Activated CD8-positive, alpha-beta T cell treated with anti-CD3 and anti-CD28 coated beads, Interleukin-2, amount 10 ng/mL, durations not matched to agents 7 days and 5 days (primary cell): Measurements from ENCODE around the gene PHLPP1. TPM values are rescaled to one million over a fixed set of nuclear protein-coding genes. Genes with fewer than 3 reads are reported as not detected.

Experiments
- ATAC-seq: fragments of 150-1000 bp; cut with Tn5 transposase; one replicate; pipeline ENCODE4 v1.10.0; 2021; ENCODE audit warnings: moderate library complexity
- CTCF ChIA-PET: fragments of 350-600 bp; sonication (Branson Sonifier 250); formaldehyde crosslinking; loops from one replicate; lab custom pipeline; 2021; ENCODE audit warnings: antibody characterized with exemption; lab: Charles Lee
- POLR2A ChIA-PET: fragments of 350-600 bp; sonication (Branson Sonifier 250); formaldehyde crosslinking; loops from one replicate; lab custom pipeline; 2021; ENCODE audit warnings: antibody characterized with exemption; lab: Charles Lee
- DNase-seq: peaks from one replicate; pipeline ENCODE4 v3.0.0-alpha.2; 2020
- H3K27ac Mint-ChIP-seq: one replicate; pipeline ENCODE4 v1.8.0; 2021; ENCODE audit warnings: mild to moderate bottlenecking, mixed read lengths
- H3K27me3 Mint-ChIP-seq: one replicate; pipeline ENCODE4 v1.8.0; 2021; ENCODE audit warnings: low read depth, mixed read lengths
- H3K36me3 Mint-ChIP-seq: one replicate; pipeline ENCODE4 v1.8.0; 2021; ENCODE audit warnings: low read depth, mixed read lengths
- H3K4me1 Mint-ChIP-seq: one replicate; pipeline ENCODE4 v1.8.0; 2021; ENCODE audit warnings: low read depth, mixed read lengths
- H3K4me3 Mint-ChIP-seq: one replicate; pipeline ENCODE4 v1.8.0; 2021; ENCODE audit warnings: mild to moderate bottlenecking, mixed read lengths
- H3K9me3 Mint-ChIP-seq: one replicate; pipeline ENCODE4 v1.8.0; 2022; ENCODE audit warnings: mixed read lengths; ENCODE audit not compliant: insufficient read depth
- total RNA-seq, 2 experiments: library from RNA; stranded (reverse); gene quantifications; one replicate each; pipeline ENCODE4 v1.2.3, GENCODE V29; 2021

PHLPP1 gene
- total RNA-seq, 2 experiments from 2014 or later: 2.9 to 3.5 TPM

DNA sequence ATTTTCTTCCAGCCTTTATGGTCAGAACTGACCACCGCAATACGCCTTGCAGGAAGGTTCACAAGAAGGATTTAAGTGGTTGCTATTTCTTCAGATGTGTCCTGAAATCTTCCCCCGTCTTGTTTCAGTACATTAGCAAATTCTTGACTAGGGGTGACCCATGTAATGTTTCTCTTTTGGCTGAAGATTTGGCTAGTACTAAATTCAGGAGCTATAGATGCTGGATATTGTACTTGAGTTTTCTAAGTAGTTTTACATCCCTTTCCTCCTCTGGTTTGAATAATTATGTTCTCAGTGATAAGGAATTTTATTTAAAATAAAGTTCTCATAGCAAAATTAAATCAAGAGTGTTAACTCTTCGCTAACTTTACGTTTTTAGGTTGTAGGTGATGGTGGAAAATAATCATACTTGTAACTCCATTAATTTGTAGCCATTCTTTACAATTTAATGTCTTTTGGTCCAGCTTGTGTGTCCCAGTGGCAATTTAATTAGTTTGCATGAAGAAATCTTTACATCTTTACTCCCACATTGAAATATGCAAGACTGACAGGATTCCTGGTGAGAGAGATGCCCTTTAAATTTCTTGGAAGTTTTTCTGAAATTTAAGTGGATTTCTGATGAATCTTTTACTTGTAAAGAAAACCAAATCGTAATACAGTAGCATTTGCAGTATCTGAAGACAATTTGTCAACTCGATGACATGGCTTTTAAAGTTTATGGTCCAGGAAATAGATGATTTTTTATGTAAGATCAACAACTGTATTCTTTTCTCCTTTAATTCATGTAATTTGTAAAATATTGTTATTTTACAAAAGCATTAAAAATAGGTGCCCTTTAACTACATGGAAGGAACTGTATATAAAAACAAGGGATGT, 2.8 kb downstream of the PHLPP1 start:
- Mint-ChIP-seq H3K4me1 (peaks cover 24% of the 10 kb centered on the region), H3K27ac (no peak overlapping the region), H3K27me3 (peaks cover 12% of the 10 kb centered on the region), H3K36me3 (no peaks in the 10 kb centered on the region), H3K4me3 (peak overlapping the region; percentile 62), H3K9me3 (no peaks in the 10 kb centered on the region)
- no peak for ATAC-seq
- no peak for DNase-seq
- CTCF ChIA-PET: interaction anchor here (3.9 to 6.7 kb wide), 2 partner anchors 239 to 263 kb away, joined by 56 to 79 read pairs; no protein-coding TSS in a partner anchor
- POLR2A ChIA-PET: interaction anchor here (1.0 kb wide), 1 partner anchor 265 kb away, joined by 3 read pairs; no protein-coding TSS in a partner anchor

- POLR2A ChIA-PET: no interaction called here
- Mint-ChIP-seq H3K27ac (no peak overlapping the region), H3K9me3 (no peaks in the 10 kb centered on the region), H3K4me1 (peaks cover 18% of the 10 kb centered on the region), H3K27me3 (peaks cover 12% of the 10 kb centered on the region), H3K4me3 (no peak overlapping the region), H3K36me3 (no peaks in the 10 kb centered on the region)
- DNase-seq (no peak), ATAC-seq (no peak)
- CTCF ChIA-PET: interaction anchor here (0.7 to 6.7 kb wide), 3 partner anchors 38 to 263 kb away, joined by 3 to 79 read pairs (median 5); no protein-coding TSS in a partner anchor
These were observed 4.7 kb downstream of the PHLPP1 start for GRCh38 chr18:62720048-62720447.

GRCh38 chr18:62720766-62721613, 5.6 kb downstream of the PHLPP1 start:
- peaks cover 12% of the 10 kb centered on the region for H3K27me3 Mint-ChIP-seq
- DNase-seq: no peak
- ATAC-seq: no peak
- H3K4me1 Mint-ChIP-seq: peaks cover 18% of the 10 kb centered on the region
- no peaks in the 10 kb centered on the region for H3K36me3 Mint-ChIP-seq
- H3K4me3 Mint-ChIP-seq: no peak overlapping the region
- POLR2A ChIA-PET: no interaction called here
- CTCF ChIA-PET: interaction anchor here (1.8 to 6.7 kb wide), 2 partner anchors 236 to 262 kb away, joined by 5 to 79 read pairs; no protein-coding TSS in a partner anchor
- no peaks in the 10 kb centered on the region for H3K9me3 Mint-ChIP-seq
- H3K27ac Mint-ChIP-seq: no peak overlapping the region

DNA sequence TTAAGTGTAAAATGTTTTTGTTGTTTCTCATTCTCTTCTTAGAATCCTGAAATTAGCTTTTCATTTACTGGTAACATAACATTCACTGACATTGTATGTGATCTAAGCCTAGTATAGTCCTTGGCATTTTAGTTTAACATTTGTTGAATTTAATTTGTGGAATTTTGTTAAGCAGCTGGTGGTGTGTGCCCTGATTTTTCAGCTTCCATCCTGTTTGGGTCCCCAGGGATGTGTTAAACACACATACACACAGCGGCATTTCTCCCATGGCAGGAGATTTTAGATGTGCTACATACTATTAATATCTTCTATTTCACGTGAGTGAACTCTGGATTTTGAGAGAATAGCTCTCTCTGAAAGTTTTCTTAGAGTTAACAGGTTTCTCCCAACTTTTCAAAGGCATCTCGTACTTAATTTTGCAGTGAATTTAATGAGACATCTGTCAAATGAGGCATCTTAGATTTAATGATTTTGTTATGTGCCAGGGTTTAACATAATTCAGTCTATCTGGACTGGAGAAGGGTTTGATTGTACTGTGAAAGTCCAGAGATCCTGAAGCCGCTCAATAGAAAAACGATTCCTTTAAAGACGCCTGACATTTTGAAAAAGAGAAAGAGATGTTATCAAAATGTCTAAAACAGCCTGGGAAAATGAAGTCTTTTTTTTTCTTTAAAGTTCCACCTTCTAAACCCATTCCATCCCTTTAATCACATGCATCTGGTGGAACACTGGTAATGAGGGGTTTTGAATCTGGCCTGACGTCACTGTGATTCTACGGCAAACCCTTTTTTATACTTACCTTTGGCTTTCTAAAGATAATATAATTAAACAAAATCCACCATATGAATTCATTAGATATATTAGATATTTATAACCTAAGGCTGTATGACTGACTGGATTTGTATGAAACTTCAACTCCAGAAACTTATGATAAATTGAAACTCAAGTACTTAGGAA, 6.8 kb downstream of the PHLPP1 start:
- ChIA-PET CTCF (no interaction called here), POLR2A (no interaction called here)
- Mint-ChIP-seq H3K4me3 (no peak overlapping the region), H3K4me1 (peaks cover 17% of the 10 kb centered on the region), H3K27me3 (peaks cover 10% of the 10 kb centered on the region), H3K36me3 (no peaks in the 10 kb centered on the region), H3K9me3 (no peaks in the 10 kb centered on the region), H3K27ac (no peak overlapping the region)
- no peak for DNase-seq
- ATAC-seq: no peak

DNA sequence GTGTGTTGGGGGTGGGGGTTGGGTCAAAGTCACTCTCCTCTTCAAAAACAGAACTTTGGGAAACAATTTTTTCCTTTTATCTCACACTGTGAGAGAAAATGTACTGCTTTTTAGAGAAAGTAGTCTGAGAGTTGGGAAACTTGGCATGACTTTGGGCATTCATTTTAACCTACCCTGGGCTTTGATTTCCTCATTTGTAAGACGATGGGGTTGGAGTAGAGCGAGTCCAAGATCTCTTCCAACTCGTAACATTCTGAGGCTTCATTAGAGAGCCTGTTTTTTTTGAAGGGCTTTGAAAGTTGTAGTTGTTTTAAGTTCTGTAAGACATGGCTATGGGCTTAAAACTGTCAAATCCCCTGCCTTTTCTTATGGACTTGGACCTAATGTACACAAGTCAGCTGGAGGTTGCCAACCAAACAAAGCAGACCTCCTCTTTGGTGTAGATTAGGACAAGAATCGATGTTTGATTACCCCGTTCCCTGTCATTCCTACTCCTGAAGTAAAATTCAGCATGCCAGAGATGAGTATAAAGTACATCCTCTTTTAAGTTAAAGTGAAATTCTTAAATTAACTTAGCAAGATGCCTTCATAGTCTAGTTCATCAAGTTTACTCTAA, 8.4 kb downstream of the PHLPP1 start:
- H3K4me3 Mint-ChIP-seq: no peak overlapping the region
- POLR2A ChIA-PET: no interaction called here
- no peak for DNase-seq
- H3K9me3 Mint-ChIP-seq: no peaks in the 10 kb centered on the region
- no peaks in the 10 kb centered on the region for H3K36me3 Mint-ChIP-seq
- H3K27me3 Mint-ChIP-seq: peaks cover 2% of the 10 kb centered on the region
- H3K4me1 Mint-ChIP-seq: peaks cover 3% of the 10 kb centered on the region
- no peak for ATAC-seq
- no peak overlapping the region for H3K27ac Mint-ChIP-seq
- CTCF ChIA-PET: interaction anchor here (1.2 kb wide), 1 partner anchor 9 kb away, joined by 4 read pairs; the partner anchor contains the start of gene PHLPP1

DNA sequence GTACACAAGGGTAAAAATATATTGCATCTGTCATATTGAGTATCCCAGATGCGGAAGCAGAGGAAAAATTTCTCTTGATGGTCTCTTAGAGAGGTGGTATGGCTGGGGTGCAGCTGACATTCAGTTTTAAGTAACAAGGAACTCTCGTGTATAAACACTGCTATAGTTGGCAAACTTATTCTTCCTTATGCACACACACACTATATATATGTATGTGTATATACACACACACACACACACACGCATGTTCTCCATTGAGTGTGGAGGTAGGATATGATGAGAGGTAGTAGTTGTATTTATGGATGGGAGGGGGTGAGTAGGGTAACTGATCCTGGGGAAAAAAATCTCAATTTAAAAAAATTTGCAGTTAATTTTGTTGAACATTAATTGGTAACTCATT, 10.6 kb downstream of the PHLPP1 start:
- POLR2A ChIA-PET: no interaction called here

DNA sequence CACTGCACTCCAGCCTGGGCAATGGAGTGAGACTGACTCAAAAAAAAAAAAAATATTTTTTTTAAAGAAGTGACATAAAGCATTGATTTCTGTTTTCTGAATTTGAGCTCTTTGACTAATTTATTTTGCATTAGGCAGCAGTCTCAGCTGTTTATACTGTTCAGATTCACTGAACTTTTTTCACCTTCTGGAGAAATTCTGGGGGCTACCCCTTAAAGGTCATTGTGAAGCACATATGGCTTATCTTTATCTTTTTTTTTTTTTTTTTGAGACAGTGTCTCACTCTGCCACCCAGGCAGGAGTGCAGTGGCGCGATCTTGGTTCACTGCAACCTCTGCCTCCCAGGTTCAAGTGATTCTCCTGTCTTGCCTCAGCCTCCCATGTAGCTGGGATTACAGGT, 12.9 kb downstream of the PHLPP1 start:
- ChIA-PET POLR2A (interaction anchor here (0.6 kb wide), 1 partner anchor 12 kb away, joined by 3 read pairs; no protein-coding TSS in a partner anchor), CTCF (interaction anchor here (1.0 kb wide), 1 partner anchor 12 kb away, joined by 3 read pairs; no protein-coding TSS in a partner anchor)
- no peaks in the 10 kb centered on the region for H3K4me1 Mint-ChIP-seq
- DNase-seq (no peak), ATAC-seq (no peak)
- no peaks in the 10 kb centered on the region for H3K27me3 Mint-ChIP-seq
- no peak overlapping the region for H3K4me3 Mint-ChIP-seq
- peaks cover 2% of the 10 kb centered on the region for H3K36me3 Mint-ChIP-seq
- H3K9me3 Mint-ChIP-seq: no peaks in the 10 kb centered on the region
- no peak overlapping the region for H3K27ac Mint-ChIP-seq

More for the DNA sequence above, 10.6 kb downstream of the PHLPP1 start:
- Mint-ChIP-seq H3K4me3 (no peak overlapping the region), H3K9me3 (no peaks in the 10 kb centered on the region), H3K36me3 (no peaks in the 10 kb centered on the region), H3K27me3 (no peaks in the 10 kb centered on the region), H3K4me1 (no peaks in the 10 kb centered on the region), H3K27ac (no peak overlapping the region)
- ATAC-seq: no peak
- CTCF ChIA-PET: interaction anchor here (1.5 kb wide), 1 partner anchor 9 kb away, joined by 4 read pairs; no protein-coding TSS in a partner anchor
- no peak for DNase-seq

DNA sequence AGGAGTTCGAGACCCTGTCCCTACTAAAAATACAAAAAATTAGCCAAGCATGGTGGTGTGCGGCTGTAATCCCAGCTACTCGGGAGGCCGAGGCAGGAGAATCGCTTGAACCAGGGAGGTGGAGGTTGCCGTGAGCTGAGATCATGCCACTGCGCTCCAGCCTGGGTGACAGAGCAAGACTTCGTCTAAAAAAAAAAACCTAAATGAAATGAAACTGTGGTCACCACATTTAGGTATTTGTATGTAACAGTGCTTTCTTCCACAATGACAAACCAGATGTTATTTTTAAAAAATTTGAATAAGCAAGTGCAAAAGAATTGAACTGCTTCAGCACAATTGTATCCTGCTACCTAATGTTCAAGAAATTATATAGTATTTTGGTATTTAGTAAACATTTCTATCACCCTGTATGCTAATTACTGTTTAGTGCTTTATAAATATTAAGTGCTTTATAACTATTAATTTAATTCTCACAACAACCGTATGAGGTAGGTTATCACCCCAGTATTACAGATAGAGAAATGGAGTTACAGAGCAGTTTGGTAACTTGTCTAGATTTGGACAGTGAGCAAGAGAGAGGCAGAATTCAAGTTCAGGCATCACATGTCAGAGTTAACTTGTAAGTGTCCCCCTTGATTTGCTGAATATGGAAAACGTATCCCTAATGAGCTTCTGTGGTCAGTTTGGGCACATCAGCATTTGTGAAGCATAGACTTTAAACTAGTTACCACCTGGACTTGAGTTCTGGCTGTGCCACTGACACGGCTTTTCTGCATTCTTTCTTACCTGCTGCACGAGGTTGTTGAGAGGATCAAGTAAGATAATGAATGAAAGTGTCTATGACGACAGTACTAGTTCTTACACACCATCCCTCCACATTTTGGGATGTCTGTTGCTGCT, 14.4 kb downstream of the PHLPP1 start:
- ATAC-seq (no peak), DNase-seq (no peak)
- H3K4me3 Mint-ChIP-seq: no peak overlapping the region
- POLR2A ChIA-PET: no interaction called here
- CTCF ChIA-PET: no interaction called here
- H3K27ac Mint-ChIP-seq: no peak overlapping the region
- H3K36me3 Mint-ChIP-seq: peaks cover 2% of the 10 kb centered on the region
- H3K4me1 Mint-ChIP-seq: no peaks in the 10 kb centered on the region
- H3K27me3 Mint-ChIP-seq: no peaks in the 10 kb centered on the region
- H3K9me3 Mint-ChIP-seq: no peaks in the 10 kb centered on the region

GRCh38 chr18:62730941-62731340, 15.6 kb downstream of the PHLPP1 start:
- Mint-ChIP-seq H3K4me3 (no peak overlapping the region), H3K27me3 (no peaks in the 10 kb centered on the region), H3K4me1 (no peaks in the 10 kb centered on the region), H3K27ac (no peak overlapping the region), H3K36me3 (peaks cover 2% of the 10 kb centered on the region), H3K9me3 (no peaks in the 10 kb centered on the region)
- ChIA-PET POLR2A (no interaction called here), CTCF (interaction anchor here (0.8 to 0.9 kb wide), 2 partner anchors 14 to 228 kb away, joined by 3 to 4 read pairs; no protein-coding TSS in a partner anchor)
- ATAC-seq: no peak
- DNase-seq: no peak

DNA sequence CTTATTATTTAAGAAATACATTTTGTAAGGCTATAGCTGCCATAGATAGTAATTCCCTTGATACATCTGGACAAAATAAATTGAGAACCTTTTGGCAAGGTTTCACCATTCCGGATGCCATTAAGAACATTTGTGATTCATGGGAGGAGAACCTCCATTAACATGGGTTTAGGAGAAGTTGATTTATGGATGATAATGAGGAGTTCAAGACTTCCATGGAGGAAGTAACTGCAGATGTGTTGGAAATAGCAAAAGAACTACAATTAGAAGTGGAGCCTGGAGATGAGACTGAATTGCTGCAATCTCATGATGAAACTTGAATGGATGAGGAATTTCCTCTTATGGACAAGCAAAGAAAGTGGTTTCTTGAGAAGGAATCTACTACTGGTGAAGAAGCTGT, 17.3 kb downstream of the PHLPP1 start:
- ChIA-PET POLR2A (no interaction called here), CTCF (interaction anchor here (1.2 kb wide), 1 partner anchor 41 kb away, joined by 3 read pairs; no protein-coding TSS in a partner anchor)
- DNase-seq (no peak), ATAC-seq (no peak)
- peaks cover 2% of the 10 kb centered on the region for H3K36me3 Mint-ChIP-seq
- H3K4me3 Mint-ChIP-seq: no peak overlapping the region
- no peaks in the 10 kb centered on the region for H3K4me1 Mint-ChIP-seq
- no peaks in the 10 kb centered on the region for H3K27me3 Mint-ChIP-seq
- H3K27ac Mint-ChIP-seq: no peak overlapping the region
- no peaks in the 10 kb centered on the region for H3K9me3 Mint-ChIP-seq
